Measurements from ENCODE around the gene KRABD2.

GRCh38 chr17:8402921-8403536 is 26.5 kb upstream of the KRABD2 start:
- TF ChIP-seq CTCF (conservative IDR thresholded peaks at IDR 0.05 in 1 of 2, IDR thresholded peaks at IDR 0.05 in 1 of 2; ENCODE audit: extremely low read depth in 1 of 2, insufficient read depth in 1 of 2, low read depth in 1 of 2, low read length in 2 of 2) (no peak), EZH2 (IDR thresholded peaks at IDR 0.05; ENCODE audit: borderline replicate concordance, low read length) (no peak)

Data from mammary epithelial cell (primary cell).